HepG2 (cell line): ENCODE data around the gene RNF17. TPM values are rescaled to one million over a fixed set of nuclear protein-coding genes. Genes with fewer than 3 reads are reported as not detected.

Experiments
- EED ChIP-seq: sonication (generic); formaldehyde crosslinking; IDR thresholded peaks from 2 replicates; pipeline ENCODE4 v1.5.0; 2020; ENCODE audit warnings: mild to moderate bottlenecking, missing genetic modification reagents
- NR2F1 ChIP-seq, 2 experiments: fragments of 450-650 bp in 1 of 2; formaldehyde crosslinking in 1 of 2; IDR thresholded peaks; 2 replicates each; pipeline versions ENCODE4 v1.5.0 to v1.6.1; 2016 to 2020; ENCODE audit warnings: mild to moderate bottlenecking in 1 of 2, missing compliant biosample characterization in 1 of 2, missing genetic modification reagents in 1 of 2, moderate library complexity in 1 of 2
- PHF20 ChIP-seq: sonication (generic); formaldehyde crosslinking; IDR thresholded peaks from 2 replicates; pipeline ENCODE4 v1.5.0; 2020; ENCODE audit warnings: mild to moderate bottlenecking, missing genetic modification reagents
- POGK ChIP-seq: sonication (generic); formaldehyde crosslinking; conservative IDR thresholded peaks from 2 replicates; pipeline ENCODE4 v1.8.0; 2022; ENCODE audit warnings: mild to moderate bottlenecking, moderate library complexity, missing genetic modification reagents
- PRDM10 ChIP-seq: sonication (generic); formaldehyde crosslinking; IDR thresholded peaks from 2 replicates; pipeline ENCODE4 v1.4.0; 2020; ENCODE audit warnings: low read depth, missing genetic modification reagents
- SMC3 ChIP-seq: IDR thresholded peaks from 2 replicates; pipeline ENCODE4 v1.6.1; 2011; ENCODE audit warnings: low read length, improper control_type of control experiment
- ZNF382 ChIP-seq: sonication (generic); formaldehyde crosslinking; IDR thresholded peaks from 2 replicates; pipeline ENCODE4 v1.5.0; 2020; ENCODE audit warnings: missing genetic modification reagents, mild to moderate bottlenecking, borderline replicate concordance
- ZNF44 ChIP-seq: sonication (generic); formaldehyde crosslinking; IDR thresholded peaks from 2 replicates; pipeline ENCODE4 v1.5.1; 2020; ENCODE audit warnings: mild to moderate bottlenecking, missing genetic modification reagents
- ZNF503 ChIP-seq: sonication (generic); formaldehyde crosslinking; IDR thresholded peaks from 2 replicates; pipeline ENCODE4 v1.4.0; 2020; ENCODE audit warnings: missing genetic modification reagents
- ZNF547 ChIP-seq: sonication (generic); formaldehyde crosslinking; IDR thresholded peaks from 2 replicates; pipeline ENCODE4 v1.5.1; 2020; ENCODE audit warnings: mild to moderate bottlenecking, missing genetic modification reagents
- ZNF709 ChIP-seq: sonication (generic); formaldehyde crosslinking; IDR thresholded peaks from 2 replicates; pipeline ENCODE4 v1.5.0; 2020; ENCODE audit warnings: mild to moderate bottlenecking, missing genetic modification reagents
- ZNF780A ChIP-seq: sonication (generic); formaldehyde crosslinking; IDR thresholded peaks from 2 replicates; pipeline ENCODE4 v1.8.0; 2022; ENCODE audit warnings: mild to moderate bottlenecking, missing genetic modification reagents, moderate library complexity
- ZNF841 ChIP-seq: sonication (generic); formaldehyde crosslinking; IDR thresholded peaks from 2 replicates; pipeline ENCODE4 v1.8.1; 2023; ENCODE audit warnings: missing genetic modification reagents, borderline replicate concordance
- polyA plus RNA-seq, 8 experiments: library from polyadenylated mRNA; depleted of rRNA in 3 of 8; stranded (reverse) in 7 of 8; unstranded in 1 of 8; fragments of >200 nt; fragmentation: Illumina TruSeq in 4 of 8; extraction: Trizol in 4 of 8; gene quantifications; 2 replicates each; pipeline versions ENCODE4 v1.2.1 to v1.2.3, GENCODE V29; 2011 to 2016; ENCODE audit warnings: low read depth in 4 of 8, missing spikeins in 1 of 8, mixed read lengths in 1 of 8; ENCODE audit not compliant: insufficient read depth in 1 of 8
- total RNA-seq, 5 experiments: library from RNA; depleted of rRNA; stranded (reverse); fragments of >200 nt; fragmentation: Illumina TruSeq; extraction: Trizol; gene quantifications; 2 replicates each; pipeline ENCODE4 v1.2.3, GENCODE V29; 2016; ENCODE audit warnings: low read depth in 1 of 5

RNF17 gene
- total and polyA plus RNA-seq, 2 of the 13 experiments (the other 11 are each of a cell fraction or from before 2014, with no cell fraction given) = not detected

GRCh38 chr13:24745861-24746617 is 17.9 kb upstream of the RNF17 start (continued):
- no peak for TF ChIP-seq POGK (CRISPR knock-in tag)
- no peak for TF ChIP-seq PRDM10 (CRISPR knock-in tag)
- TF ChIP-seq ZNF382 = no peak
- no peak for TF ChIP-seq ZNF44 (CRISPR knock-in tag)
- no peak for TF ChIP-seq ZNF709 (CRISPR knock-in tag)
- no peak for TF ChIP-seq ZNF547 (CRISPR knock-in tag)
- TF ChIP-seq ZNF780A (CRISPR knock-in tag) = no peak
- TF ChIP-seq ZNF503 (CRISPR knock-in tag) = no peak
- TF ChIP-seq SMC3 = no peak
- no peak for TF ChIP-seq ZNF841 (CRISPR knock-in tag)
- no peak for TF ChIP-seq PHF20 (CRISPR knock-in tag)
- TF ChIP-seq NR2F1 (CRISPR knock-in tag; IDR thresholded peaks at IDR 0.05) = no peak
- TF ChIP-seq EED (CRISPR knock-in tag) = no peak
